Lung (tissue), 12 donors: ENCODE data around the gene KCNJ5. TPM values are rescaled to one million over a fixed set of nuclear protein-coding genes. Genes with fewer than 3 reads are reported as not detected.

Experiments used
- ATAC-seq: fragments of 200-7000 bp; cut with Tn5 transposase; one replicate; pipeline ENCODE4 v1.9.1; 2020; ENCODE audit warnings: moderate number of reproducible peaks; ENCODE audit not compliant: insufficient read depth, low FRiP score
- DNase-seq, 3 donors: peaks; one replicate each; pipeline ENCODE4 v3.0.0-alpha.2; 2013 to 2017
- H3K27ac ChIP-seq, 2 donors: one replicate each; pipeline ENCODE4 v1.5.1; 2013; ENCODE audit warnings: mild to moderate bottlenecking in 2 of 2, moderate library complexity in 2 of 2, control low read depth in 1 of 2, inconsistent platforms in 1 of 2, low read depth in 1 of 2, low read length in 1 of 2
- H3K27me3 ChIP-seq, 3 donors: one replicate each; pipeline ENCODE4 v1.5.1; 2013; ENCODE audit warnings: low read length in 2 of 3; ENCODE audit not compliant: control insufficient read depth in 3 of 3, insufficient read depth in 3 of 3
- H3K36me3 ChIP-seq, 4 donors: one replicate each; pipeline ENCODE4 v1.5.1; 2013; ENCODE audit warnings: low read length in 4 of 4, mild to moderate bottlenecking in 1 of 4, moderate library complexity in 1 of 4; ENCODE audit not compliant: control insufficient read depth in 4 of 4, insufficient read depth in 4 of 4
- H3K4me1 ChIP-seq, 5 donors: one replicate each; pipeline ENCODE4 v1.5.1; 2013; ENCODE audit warnings: low read length in 5 of 5, mild to moderate bottlenecking in 2 of 5, moderate library complexity in 1 of 5; ENCODE audit not compliant: control insufficient read depth in 5 of 5, insufficient read depth in 5 of 5
- H3K4me3 ChIP-seq: one replicate; pipeline ENCODE4 v1.5.1; 2013; ENCODE audit warnings: mild to moderate bottlenecking, control low read depth, moderate library complexity
- H3K9ac ChIP-seq, 2 donors: one replicate each; pipeline ENCODE4 v1.5.1; 2013; ENCODE audit warnings: low read length in 2 of 2, control low read depth in 1 of 2; ENCODE audit not compliant: insufficient read depth in 1 of 2
- H3K9me3 ChIP-seq, 4 donors: one replicate each; pipeline ENCODE4 v1.5.1; 2013; ENCODE audit warnings: low read length in 3 of 4, mild to moderate bottlenecking in 1 of 4, moderate library complexity in 1 of 4; ENCODE audit not compliant: control insufficient read depth in 4 of 4, insufficient read depth in 3 of 4
- WGBS, 2 donors: extraction: QIAGEN DNeasy Blood & Tissue Kit; methylation state at CpG; one replicate each; pipeline ENCODE4 v1.1.7; 2013; 5-methylcytosine and 5-hydroxymethylcytosine counted together
- polyA plus RNA-seq, 2 donors: library from polyadenylated mRNA; stranded (reverse); fragments of 200-250 nt; gene quantifications; one replicate each; pipeline ENCODE4 v1.2.1, GENCODE V29; 2013
- total RNA-seq, 2 donors: library from RNA; depleted of rRNA in 1 of 2; stranded (reverse); fragments of >200 nt in 1 of 2; gene quantifications; one replicate each; pipeline ENCODE4 v1.2.1, GENCODE V29; 2014 to 2021
- TF ChIP-seq, protein P1 (sequence below): IDR thresholded peaks from 2 replicates; pipeline ENCODE4 v1.5.1; 2012; ENCODE audit warnings: mild to moderate bottlenecking; ENCODE audit errors: control extremely low read depth, extremely low read depth
- donor health status: control.
- donor health status: control.
- donor health status: Bipolar disorder and iron deficiency.
- donor health status: healthy.
- donor health status: DM: yes; HTN: yes; CAD: no.

KCNJ5 gene
- total and polyA plus RNA-seq, 4 donors = 2.0 to 5.0 (median 2.8) TPM

DNA sequence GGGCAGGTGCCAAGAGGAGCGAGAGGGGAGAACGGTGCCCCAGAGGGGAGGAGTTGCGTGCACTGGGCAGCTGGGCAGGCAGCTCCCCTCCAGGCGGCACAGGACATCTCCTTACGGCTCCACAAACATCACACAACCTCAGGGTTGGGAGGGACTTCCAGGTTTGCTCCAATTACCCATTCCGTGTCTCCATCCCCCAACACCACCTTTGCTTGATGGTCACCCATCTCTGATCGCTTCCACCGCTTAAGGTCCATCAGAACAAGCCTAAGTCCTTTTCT, 66.0 kb downstream of the KCNJ5 start:
- 87 to 88% methylated on average over 8 of the region's 8 CpGs for WGBS, 2 donors
- peaks cover 0 to 4% (median 0%) of the 10 kb centered on the region in 3 donors for H3K27me3 ChIP-seq
- no peak overlapping the region for H3K27ac ChIP-seq
- no peaks in the 10 kb centered on the region for H3K9me3 ChIP-seq
- no peak for DNase-seq
- TF ChIP-seq, protein P1, sequence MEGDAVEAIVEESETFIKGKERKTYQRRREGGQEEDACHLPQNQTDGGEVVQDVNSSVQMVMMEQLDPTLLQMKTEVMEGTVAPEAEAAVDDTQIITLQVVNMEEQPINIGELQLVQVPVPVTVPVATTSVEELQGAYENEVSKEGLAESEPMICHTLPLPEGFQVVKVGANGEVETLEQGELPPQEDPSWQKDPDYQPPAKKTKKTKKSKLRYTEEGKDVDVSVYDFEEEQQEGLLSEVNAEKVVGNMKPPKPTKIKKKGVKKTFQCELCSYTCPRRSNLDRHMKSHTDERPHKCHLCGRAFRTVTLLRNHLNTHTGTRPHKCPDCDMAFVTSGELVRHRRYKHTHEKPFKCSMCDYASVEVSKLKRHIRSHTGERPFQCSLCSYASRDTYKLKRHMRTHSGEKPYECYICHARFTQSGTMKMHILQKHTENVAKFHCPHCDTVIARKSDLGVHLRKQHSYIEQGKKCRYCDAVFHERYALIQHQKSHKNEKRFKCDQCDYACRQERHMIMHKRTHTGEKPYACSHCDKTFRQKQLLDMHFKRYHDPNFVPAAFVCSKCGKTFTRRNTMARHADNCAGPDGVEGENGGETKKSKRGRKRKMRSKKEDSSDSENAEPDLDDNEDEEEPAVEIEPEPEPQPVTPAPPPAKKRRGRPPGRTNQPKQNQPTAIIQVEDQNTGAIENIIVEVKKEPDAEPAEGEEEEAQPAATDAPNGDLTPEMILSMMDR = no peak
- H3K9ac ChIP-seq = no peak overlapping the region
- no peak overlapping the region for H3K4me3 ChIP-seq
- no peak for ATAC-seq
- peaks cover 0 to 4% (median 0%) of the 10 kb centered on the region in 5 donors for H3K4me1 ChIP-seq
- H3K36me3 ChIP-seq = peaks cover 0 to 2% (median 0%) of the 10 kb centered on the region in 4 donors

DNA sequence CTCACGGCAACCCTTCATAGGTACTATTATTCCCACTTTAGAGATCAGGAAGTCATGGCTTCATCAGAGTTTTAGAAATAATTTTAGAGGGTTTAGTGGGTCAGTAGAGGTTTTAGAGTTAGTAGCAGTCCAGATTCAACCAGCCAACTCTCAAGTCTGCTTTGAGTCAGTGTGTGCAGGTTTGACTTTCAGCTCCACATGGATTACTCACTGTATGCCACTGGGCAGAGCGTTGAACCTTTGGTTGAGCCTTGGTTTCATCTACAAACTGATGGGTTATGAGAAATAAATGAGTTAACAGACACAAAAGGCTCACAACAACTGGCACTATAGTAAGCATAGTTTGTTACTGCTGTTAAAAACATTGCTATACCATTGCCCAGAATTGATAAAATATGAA, 70.5 kb downstream of the KCNJ5 start:
- ATAC-seq (no peak), DNase-seq (no peak)
- WGBS, 2 donors = 95 to 97% methylated on average over 2 of the region's 2 CpGs
- Histone ChIP-seq H3K9me3 (no peaks in the 10 kb centered on the region), H3K36me3 (peaks cover 0 to 3% (median under 1%) of the 10 kb centered on the region in 4 donors), H3K27me3 (no peaks in the 10 kb centered on the region), H3K4me1 (peaks cover 0 to 6% (median 0%) of the 10 kb centered on the region in 5 donors), H3K4me3 (no peak overlapping the region), H3K27ac (no peak overlapping the region), H3K9ac (no peak overlapping the region)
- TF ChIP-seq, protein P1 = no peak

DNA sequence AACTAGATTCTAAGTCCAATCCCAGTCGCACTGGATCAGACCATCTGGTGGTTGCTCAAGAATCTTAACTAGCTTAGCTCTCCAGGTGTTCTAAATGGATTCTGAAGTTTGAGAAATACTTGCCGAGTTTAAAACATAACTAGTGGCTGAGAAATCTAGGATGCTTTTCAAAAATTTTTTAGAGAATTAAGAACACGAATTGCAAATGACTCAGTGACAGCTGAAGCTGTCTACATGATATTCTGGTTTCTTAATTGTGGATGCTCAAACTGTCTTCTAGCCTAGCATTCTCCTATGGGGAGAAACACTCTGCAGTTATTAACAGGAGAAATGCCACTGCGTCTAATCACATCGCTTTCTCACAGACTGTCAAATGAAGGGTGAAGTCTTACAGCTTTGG, 71.7 kb downstream of the KCNJ5 start:
- peaks cover 0 to 6% (median 0%) of the 10 kb centered on the region in 5 donors for H3K4me1 ChIP-seq
- H3K36me3 ChIP-seq = peaks cover 0 to 3% (median under 1%) of the 10 kb centered on the region in 4 donors
- H3K9me3 ChIP-seq = no peaks in the 10 kb centered on the region
- DNase-seq (no peak), ATAC-seq (no peak)
- TF ChIP-seq, protein P1 = no peak
- H3K4me3 ChIP-seq = no peak overlapping the region
- H3K27me3 ChIP-seq = no peaks in the 10 kb centered on the region
- no peak overlapping the region for H3K27ac ChIP-seq
- no peak overlapping the region for H3K9ac ChIP-seq
- 92 to 93% methylated on average over 5 of the region's 5 CpGs for WGBS, 2 donors

DNA sequence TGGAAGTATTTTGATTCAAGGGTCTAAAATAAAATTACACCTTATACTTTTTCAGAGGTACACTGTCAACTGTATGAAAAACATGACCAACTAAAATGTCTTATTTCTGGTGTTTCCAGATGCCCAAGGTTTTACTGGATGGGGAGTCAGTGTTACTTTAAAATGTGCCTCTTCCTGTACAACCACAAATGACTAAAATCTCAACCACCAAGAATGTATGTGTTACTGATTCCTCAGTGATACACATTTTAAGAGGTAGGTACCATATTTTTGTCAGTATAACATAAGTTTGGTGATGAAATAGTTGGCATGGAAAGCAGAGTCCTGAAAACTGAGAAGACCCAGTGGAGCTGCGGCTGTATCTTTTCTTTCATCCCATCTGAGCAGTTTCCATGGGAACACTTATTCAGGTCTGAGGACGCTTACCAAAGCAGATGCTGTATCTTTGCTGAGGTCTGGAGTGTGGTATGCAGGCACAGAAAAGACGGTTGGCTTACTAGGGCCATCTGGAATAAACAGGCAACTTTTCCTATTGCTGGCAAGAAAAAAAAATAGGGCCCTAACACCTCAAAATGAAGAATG, 72.7 kb downstream of the KCNJ5 start:
- Histone ChIP-seq H3K4me3 (no peak overlapping the region), H3K27ac (no peak overlapping the region), H3K9me3 (no peaks in the 10 kb centered on the region), H3K9ac (no peak overlapping the region), H3K36me3 (peaks cover 0 to 5% (median 4%) of the 10 kb centered on the region in 4 donors), H3K27me3 (no peaks in the 10 kb centered on the region), H3K4me1 (peaks cover 0 to 6% (median 0%) of the 10 kb centered on the region in 5 donors)
- ATAC-seq (no peak), DNase-seq (no peak)
- WGBS, 2 donors = 86 to 94% methylated on average over 3 of the region's 3 CpGs
- TF ChIP-seq, protein P1 = no peak
